ENCODE results near the gene SLC22A3.
"Not testable (repeated sequence)": the region's sequence is repeated elsewhere in the genome, so short reads cannot be mapped to it uniquely, and the experiment has no call there.

Gene SLC22A3

DNA sequence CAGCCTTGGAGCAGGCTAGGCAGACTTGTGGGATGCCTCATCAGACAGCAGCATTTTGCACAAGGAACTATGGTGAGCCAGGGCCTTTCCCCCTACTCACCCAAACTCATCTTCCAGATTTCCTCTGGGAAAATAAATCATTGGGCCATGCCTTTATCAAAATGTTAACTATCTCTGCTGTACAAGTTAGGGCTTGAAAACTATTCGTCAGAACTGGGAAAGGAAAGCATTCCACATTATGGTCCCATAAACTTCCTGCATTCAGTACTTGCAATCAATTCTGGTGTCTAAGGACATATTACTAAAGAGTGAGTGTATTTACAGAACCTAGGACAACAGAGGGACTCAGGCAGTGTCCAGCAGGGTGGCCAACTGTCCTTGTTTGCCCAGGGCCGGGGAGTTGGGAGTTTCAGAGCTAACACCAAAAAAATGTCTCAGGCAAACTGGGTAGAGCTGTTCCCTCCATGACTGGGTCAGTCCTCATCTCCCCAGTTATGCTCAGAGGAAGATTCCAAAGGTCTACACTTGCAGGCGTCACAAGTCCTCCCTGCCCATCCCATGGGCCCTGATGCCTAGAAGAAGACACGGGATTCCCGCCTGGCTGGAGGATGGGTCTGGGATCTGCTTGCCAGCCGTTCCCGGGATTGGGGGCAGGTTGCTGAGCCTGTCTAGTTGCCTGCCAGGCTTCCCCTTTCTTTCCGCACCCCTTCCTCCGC, 72.2 kb downstream of the SLC22A3 start:
- DNase-seq, result no peak

DNA sequence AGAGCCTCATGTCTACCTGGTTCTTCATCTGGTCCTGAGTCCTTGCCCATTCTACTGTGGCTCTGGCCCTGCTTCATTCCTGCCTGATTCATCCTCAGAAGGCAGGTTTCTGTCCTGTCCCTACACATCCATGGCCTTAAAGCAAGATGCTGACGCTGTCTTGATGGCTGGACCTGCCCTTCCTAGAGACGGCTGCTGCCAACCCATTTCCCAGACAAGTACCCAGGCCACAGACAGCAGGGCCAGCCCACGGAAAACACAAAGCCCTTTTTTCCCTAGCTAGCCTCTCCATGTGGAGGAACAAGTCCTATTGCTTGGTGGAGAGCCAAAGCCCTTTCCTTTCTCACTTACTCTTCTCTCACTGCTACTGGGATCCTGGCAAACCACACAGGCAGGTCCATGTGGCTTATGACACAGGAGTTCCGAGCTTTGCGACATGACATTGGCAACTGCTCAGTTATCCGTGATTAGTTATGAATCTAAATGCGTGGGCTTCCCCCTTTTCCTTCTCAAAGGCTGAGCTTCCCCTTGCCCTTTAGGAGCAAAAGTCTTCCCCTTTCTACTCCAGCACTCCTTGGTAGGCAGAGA, 72.9 kb downstream of the SLC22A3 start:
- DNase-seq, result no peak

DNA sequence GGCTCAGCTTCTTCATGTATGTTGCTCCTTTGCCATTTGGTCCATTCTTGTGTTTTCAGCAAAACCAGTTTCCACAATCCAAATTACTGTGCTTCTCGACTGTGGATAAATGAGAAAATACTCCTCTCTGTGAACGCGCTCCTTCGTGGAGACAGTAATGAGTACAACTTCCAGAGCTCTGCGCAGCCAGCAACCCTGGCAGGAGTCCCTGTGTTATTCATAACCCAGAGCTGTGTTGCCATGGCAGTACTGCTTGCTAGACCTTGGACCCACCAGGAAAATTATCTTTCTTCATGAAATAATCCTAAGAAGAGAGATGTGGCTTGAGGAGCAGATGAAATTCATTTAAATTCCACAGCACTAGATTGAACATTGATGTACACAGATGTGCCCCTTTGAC, 73.7 kb downstream of the SLC22A3 start:
- DNase-seq, result no peak

DNA sequence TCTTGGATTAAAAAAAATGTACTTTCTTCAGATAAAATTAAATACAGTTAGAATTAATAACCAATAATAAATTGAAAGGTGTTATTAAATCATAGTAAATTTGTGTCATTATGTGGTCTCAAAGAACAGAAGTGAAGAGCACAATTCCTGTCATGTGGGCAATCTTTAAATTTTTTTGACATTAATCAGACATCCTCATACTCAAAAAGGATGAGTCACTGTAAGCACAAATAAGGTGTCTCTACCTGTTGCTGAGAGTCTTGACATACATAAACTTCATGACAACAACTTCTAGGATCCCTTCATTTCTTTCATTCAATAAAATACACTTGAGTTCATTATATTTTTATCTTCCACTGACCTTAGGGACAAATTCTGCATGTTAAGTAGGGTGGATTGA, 76.1 kb downstream of the SLC22A3 start:
- no peak for DNase-seq

DNA sequence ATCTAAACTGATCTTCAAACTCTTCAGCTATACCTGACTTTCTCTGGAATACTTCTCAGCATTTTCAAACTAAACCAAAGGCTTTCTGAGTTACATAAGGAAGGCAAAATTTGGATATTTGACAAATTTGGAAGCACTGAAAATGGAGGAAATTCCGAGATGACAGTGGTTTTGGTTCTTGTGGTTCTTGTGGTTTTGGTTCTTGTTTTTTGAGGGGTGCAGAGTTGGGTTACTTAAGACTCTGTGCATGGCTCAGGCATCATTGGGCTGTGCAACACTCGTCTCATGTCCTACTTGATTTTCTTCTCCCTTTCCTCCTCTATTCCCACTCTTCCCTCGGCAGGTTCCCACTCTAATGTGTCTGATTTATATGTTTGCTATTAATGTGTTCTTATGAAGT, 78.0 kb downstream of the SLC22A3 start:
- no peak for DNase-seq

DNA sequence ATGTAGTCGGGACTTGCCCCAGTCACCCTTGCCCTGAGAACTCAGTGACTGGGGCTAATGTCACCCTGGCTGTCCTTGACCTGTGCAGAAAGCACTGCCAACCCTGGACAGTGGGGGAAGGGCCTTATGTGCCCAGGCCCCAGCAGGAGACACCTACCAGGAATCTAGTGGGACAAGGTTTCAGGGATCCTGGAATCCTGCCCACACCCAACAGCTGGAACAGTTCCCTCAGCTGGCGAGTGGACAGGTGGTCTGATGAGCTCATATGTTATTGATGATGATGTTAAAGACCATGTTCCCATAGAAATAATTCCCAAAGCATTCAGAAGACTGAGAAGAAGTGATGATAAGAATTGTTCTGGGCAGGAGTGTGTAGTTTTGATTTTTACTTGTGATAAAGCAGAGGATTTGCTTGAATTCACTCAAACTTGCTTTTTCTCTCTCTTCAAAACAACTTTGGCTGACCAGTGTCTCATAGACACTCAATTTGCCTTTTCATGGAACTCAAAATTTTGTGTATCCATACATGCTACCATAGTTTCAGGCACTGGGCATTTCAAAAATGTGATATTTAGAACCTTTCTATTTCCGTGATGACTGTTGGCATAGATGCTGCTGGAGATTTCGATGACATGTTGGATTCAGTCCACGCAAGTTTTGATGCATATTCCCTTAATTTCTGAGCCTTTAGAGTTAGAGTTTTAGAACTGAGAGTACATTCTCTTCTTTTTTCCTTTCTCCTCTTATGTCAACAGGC, 79.3 kb downstream of the SLC22A3 start:
- no peak for DNase-seq

DNA sequence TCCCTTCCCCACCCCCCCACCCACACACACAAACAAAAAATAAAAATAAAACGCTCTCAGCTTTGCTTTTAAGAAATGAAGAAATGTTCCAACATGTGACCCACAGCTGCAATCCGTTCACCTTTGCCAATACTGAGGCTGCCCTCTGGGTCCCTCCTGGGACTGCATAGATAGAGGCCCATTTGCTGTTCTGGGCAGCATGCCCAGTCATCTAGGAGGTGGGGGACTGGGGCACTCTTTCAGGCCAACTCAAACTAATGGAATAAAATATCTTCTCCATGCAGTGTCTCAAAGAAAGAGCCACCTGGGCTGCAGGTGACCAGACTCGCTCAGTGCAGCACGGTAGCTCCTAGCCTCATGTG, 79.9 kb downstream of the SLC22A3 start:
- no peak for DNase-seq

DNA sequence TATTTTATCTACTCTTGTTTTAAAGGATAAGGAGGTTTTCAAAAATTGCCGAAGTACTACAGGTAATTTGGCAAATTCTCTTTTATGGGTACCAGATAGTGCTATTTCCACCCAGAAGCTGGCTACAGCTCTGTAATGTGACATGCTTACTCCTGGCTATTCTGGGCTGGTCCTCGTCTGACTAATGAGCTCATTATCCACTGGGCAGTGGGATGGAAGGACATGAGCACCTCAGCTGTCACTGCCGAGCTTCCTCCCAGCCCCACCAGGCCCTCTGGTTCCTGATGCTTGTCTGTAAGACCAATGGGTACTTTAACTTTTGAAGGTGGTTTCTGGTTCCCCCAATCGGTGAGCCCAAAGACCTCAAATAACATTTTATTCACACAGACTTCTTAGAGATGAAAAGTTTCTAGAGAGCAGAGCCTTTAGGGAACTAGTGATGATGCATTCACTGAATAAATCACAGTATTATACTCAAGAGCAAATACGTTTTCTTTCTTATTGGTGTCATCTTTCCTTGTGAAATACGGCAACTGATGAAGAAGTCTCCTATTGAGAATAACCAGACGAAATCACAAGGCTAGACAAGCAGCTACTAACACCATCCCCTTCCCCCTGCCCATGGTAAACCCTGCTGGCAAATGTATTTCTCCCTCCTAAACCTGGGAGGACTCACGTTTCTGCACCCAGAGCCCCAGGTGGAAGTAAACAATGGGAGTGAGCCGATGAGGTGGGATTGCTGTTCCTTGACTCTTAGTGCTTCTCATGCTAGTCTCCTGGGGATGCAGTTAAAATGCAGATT, 80.8 kb downstream of the SLC22A3 start:
- no peak for DNase-seq

DNA sequence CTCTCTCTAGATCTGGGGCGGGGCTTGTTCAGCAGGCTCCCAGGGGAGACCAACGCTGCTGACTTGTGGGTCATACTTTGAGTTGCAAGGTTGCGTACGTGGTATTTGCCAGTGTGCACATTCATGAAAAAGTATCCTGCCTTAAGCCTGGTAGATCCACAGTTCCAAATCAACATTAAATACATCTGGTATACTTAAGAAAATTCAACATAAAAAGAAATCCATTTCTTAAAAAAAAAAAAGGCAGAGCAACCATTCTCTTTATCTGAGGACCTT, 81.4 kb downstream of the SLC22A3 start:
- DNase-seq, result no peak

DNA sequence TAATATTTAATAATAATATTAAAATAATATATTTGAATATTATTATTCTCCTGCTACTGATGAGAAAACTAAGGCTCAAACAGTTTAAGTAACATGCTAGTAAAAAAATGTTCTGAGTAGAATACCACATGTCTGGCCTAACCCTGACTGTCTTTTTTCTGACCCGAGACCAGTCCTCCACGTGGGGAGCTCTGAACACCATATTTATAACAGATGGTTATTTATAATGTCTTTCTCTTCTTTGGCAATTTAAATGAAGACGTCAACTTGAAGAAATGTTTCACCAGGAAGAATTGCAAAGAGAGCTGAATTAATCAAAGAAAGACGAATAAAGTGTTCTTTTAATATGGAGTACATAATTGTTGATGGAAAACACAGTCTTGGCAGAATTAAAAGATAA, 82.0 kb downstream of the SLC22A3 start:
- no peak for DNase-seq

DNA sequence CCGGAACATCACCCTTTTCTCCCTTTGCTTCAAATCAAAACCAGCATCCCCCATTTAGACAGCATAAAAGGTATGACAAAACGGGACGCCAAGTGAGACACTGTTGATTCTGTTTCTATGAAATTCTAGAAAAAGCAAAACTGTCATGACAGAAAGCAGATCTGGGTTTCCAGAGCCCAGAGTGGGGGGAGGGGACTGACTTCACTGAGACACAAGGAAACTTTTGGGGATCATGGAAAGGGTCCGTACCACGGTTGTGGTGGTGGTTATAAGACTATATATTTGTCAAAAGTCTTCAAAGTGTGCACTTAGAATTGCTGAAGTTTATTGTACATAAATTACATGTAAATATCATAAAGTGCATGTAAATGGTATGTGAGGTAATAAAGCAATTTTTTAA, 82.6 kb downstream of the SLC22A3 start:
- no peak for DNase-seq

DNA sequence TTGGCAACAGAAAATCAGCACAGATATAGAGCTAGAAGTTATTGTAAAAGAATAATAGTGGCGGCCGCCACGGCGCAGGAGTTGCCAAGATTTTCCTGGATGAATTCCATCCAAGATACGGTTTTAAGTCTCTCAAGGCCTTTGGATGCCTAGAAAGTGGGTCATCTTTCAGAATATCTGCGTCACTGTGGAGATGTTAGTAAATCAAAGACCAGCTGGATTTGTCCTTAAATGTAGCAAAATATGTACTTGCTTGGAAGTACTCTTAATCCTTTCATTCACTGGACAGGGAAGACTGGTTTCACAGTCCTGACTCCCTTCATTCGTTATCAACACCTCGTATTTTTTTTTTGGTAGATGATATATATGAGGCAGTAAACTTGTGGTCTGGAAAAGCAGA, 83.0 kb downstream of the SLC22A3 start:
- no peak for DNase-seq

DNA sequence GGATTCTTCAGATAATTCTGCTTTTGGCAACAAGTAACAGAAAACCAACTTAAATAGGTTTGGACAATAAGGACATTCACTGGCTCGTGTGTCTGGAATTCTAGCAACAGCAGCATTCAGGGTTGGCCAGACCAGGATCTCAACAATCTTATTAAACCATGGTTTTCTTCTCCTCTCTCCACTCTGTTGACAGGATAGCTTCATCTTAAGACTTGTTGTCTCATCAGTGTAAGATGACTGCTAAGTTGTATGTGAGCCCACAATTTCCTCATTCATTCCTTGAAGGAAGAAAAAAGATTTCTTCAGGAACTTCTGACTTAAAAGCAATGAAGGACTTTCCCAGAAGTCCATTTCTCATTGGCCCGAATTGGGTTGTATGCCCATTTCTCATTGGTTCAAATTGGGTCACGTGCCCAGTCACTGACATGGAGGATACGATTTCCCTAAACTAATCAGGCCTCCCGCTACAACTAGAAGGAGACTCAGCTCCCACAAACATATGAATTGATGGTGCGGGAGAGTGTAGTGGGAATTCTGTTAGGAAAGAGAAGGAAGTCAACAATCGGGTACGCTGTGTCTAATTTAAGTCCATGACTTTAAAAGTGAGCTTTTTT, 83.7 kb downstream of the SLC22A3 start:
- no peak for DNase-seq

DNA sequence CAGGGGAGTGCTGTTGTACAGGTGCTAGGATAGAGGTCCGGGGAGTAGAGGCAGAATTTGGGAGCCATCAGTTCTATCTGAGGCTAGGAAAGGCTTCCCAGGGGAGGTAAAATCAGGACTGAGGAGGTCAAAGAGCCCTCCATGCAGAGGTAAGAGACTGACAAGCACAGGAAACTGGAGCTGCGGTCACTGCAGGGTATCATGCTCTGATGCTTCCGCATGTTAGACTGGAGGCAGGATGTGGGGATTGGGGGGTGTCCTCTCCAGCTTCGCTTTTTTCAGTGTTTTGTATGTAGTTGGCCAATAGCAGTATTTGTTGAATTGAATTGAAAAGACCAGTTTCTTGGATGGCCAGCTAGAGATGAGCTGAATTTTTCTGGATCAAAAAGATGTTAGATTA, 87.8 kb downstream of the SLC22A3 start:
- no peak for DNase-seq

DNA sequence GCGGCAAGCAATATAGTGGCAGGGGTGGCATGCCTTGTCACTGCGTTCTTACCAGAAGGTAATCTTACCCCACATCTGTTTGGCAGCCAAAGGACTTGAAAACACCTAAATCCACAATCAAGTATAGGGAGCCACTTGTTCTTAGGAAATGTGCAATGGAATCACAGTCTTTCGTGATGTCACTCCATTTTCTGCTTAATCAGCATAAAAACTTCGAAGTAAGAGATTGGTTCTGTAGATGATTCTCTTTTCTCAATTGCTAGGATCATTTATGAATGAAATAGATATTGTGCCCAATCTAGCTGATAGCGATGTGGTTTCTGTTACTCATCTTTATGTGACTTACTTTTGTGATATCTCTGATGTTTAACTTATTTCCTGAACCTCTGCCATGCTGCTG, 89.0 kb downstream of the SLC22A3 start:
- DNase-seq, result no peak

DNA sequence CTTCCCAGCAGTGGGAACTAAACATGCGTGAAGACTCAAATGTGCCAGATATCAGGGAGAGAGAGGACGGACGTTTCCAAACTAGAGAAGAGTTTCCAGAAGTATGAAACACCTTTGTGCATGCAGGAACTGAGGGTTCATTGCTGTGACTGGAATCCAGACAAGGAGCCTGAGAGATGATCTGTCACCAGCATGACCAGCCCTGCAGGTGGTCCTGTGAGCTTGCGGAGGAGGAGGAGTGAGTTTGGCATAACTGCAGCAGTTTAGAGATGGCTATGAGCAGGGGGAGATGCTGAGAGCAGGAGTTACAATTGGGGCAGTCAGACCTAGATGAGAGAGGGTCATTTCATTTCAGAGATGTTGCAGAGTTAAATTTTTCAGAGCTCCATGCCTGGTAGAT, 89.6 kb downstream of the SLC22A3 start:
- no peak for DNase-seq

DNA sequence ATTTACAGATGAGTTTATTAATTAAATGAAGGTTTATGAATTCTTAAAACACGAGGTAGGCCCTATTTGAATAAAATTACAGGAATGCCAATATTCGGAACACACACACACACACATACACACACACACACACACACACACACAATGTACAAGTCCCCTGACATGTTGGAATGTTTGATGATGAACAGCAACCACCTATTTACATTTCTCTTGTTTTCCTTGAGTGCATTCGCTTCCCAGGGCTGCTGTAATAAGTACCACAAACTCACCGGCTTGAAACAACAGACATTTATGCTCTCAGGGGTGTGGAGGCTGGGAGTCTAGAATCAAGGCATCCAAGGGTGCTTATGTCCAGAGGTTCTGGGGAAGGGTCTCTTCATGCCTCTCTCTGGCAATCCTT, 90.3 kb downstream of the SLC22A3 start:
- no peak for DNase-seq

DNA sequence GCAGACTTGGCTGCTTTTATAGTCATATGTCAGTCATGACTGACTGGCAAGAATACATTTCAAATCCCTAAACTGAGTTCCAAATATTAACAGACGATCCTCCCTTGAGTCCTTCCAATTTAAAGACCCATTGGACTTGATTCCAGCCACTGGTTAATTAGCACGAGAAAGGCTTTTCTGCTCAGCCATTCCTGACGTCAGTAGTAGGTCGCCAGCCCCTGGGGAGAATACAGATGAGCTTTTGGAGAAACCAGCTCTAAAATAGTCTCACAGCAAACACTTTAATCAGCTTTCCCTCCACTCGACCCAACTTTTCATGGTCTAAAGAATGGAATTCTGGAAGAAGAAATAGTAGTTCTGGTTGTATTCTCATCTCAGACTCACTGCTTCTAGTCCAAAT, 91.6 kb downstream of the SLC22A3 start:
- no peak for DNase-seq

DNA sequence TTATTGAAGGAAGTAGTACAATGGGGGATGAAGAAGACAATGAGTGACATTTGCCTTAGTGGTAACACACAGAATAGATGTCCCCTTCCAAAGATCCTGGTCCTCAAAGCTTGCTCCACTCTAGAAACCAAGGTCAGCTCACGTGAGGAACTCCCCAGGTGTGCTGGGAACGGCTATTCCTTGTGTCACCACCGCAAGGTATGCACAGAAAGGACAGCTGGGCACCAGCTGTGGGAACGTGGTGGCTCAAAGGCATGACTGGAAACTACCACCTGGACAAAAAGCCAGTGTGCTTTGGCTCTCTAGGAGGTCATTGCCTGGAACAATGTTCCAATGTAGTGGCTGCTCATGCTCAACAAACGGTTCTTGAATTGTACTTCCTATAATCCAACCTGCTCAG, 94.0 kb downstream of the SLC22A3 start:
- no peak for DNase-seq

DNA sequence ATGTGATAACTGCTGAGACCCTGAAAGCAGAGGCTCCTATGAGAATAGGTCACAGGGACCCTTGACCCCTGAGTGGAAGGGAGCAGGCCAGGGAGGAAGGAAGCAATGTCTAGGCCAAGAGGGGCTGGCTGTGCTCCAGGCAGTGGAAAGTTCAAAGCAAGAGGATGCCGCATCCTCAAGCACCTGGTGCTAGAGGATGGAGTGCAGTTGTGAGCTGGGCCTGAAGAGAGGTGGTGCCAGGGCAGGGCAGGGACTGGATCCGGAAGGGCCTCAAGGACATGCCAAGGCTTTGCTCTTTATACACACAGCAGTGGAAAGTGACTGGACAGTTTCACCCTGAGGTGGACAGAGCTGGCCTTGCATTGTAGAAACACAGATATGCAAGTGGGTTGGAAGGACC, 97.0 kb downstream of the SLC22A3 start:
- DNase-seq, result no peak

DNA sequence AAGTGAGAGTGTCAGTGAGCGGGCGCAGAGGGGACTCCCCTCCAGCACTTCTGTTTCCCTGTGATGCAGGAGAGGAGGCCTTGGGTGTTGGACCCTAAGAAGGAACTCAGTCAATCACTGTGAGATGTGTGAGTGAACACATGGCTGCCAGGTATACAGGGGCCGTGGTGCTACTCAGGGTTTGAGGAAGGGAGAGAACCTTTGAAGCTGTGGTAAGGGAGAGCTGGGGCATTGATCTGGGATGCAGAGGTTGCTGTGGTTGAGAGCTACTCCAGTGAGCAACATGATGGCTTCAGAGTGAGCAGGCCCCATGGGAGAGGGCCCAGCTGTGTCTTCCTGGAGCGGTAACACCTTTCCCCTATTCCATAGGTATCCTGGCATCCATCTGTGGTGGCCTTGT, 99.2 kb downstream of the SLC22A3 start:
- no peak for DNase-seq

DNA sequence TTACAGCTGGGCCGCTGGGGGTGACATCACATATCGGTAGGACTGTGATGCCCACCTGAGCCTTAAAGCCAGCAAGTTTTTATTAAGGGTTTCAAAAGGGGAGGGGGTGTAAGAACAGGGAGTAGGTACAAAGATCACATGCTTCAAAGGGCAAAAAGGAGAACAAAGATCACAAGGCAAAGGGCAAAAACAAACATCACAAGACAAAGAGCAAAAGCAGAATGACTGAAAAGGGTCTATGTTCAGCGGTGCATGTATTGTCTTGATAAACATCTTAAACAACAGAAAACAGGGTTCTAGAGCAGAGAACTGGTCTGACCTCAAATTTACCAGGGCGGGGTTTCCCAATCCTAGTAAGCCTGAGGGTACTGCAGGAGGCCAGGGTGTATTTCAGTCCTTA, 101.6 kb downstream of the SLC22A3 start:
- not testable (repeated sequence) for DNase-seq

DNA sequence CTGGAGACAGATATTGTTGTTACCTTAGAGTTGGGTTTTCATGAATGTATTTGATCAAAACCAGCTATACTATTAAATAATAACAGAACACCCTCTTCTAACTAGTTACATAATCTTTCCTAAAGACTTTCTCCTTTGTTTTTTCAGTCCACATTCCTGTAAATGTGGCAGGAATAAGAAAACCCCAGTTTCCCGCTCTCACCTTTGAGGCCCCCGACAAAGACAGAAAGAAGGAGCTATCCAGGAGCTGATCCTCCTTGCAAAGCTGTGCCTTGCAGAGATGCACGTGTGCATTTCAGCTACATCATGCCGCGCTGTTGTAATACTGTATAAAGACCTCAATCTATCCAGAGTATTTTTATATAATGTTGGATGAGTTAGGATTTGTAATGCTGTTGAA, 102.7 kb downstream of the SLC22A3 start:
- DNase-seq, result no peak

DNA sequence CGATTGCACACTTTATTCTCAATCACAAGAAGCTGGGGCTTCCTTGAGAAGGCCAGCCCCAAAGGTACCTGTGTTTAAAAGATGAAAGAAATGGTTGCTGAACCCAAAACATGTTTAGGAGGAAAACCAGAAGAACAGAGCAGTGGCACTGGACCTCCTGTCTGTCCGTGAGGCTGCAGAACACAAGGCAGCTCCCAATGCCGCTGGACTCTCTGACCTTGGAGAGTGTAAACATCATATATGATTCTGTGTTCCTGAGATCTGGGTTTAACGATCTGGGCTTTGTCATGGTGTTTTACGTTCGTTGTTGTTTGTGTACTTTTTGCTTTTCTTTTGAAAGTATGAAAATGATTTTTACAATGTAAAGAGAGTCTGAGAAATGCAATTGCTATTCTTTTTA, 106.1 kb downstream of the SLC22A3 start:
- no peak for DNase-seq

Measured in islet precursor cell (in vitro differentiated cells).